Ovary (tissue), 3 donors: ENCODE measurements around the gene GUCY1B1.

Experiments
- POLR2A ChIP-seq: fragments of 450-650 bp; IDR thresholded peaks from one replicate; pipeline ENCODE4 v1.6.1; 2017; ENCODE audit warnings: antibody characterized with exemption, mild to moderate bottlenecking, moderate library complexity
- TF ChIP-seq, protein P1 (sequence below), 3 donors: fragments of 450-650 bp in 2 of 3; fragments of 200-600 bp in 1 of 3; IDR thresholded peaks; one replicate each; pipeline versions ENCODE4 v1.5.1 to v1.8.0; 2016 to 2022; ENCODE audit warnings: antibody characterized with exemption in 3 of 3, mild to moderate bottlenecking in 1 of 3
- donor health status: DM: no; HTN: no; CAD: no.

DNA sequence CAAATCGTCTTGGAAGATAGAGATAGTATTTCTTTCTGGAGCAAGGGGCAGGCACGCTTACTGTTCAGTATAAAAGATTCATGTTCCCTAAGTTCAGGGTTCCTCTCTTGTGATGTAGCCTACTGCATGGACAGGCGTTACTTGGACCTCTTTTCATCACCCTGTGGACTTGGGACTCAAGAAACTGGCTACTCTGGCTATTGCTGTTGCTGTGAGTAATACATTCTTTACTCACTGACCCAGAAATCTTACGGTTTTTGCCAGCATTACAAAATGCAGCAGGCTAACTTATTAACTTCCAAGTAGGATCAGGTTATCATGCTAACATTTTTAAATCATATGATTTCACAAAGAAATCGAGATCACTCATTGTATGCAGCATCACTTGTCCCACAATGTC lies 12.8 kb upstream of the GUCY1B1 start:
- TF ChIP-seq, protein P1, sequence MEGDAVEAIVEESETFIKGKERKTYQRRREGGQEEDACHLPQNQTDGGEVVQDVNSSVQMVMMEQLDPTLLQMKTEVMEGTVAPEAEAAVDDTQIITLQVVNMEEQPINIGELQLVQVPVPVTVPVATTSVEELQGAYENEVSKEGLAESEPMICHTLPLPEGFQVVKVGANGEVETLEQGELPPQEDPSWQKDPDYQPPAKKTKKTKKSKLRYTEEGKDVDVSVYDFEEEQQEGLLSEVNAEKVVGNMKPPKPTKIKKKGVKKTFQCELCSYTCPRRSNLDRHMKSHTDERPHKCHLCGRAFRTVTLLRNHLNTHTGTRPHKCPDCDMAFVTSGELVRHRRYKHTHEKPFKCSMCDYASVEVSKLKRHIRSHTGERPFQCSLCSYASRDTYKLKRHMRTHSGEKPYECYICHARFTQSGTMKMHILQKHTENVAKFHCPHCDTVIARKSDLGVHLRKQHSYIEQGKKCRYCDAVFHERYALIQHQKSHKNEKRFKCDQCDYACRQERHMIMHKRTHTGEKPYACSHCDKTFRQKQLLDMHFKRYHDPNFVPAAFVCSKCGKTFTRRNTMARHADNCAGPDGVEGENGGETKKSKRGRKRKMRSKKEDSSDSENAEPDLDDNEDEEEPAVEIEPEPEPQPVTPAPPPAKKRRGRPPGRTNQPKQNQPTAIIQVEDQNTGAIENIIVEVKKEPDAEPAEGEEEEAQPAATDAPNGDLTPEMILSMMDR (IDR thresholded peaks at IDR 0.05): no peak
- no peak for TF ChIP-seq POLR2A
